Measurements from ENCODE around the gene THOC1.

Gene THOC1

GRCh38 chr18:273525-273924 is 5.7 kb upstream of the THOC1 start:
- no peak for DNase-seq

GRCh38 chr18:272650-273049 is 4.8 kb upstream of the THOC1 start:
- DNase-seq, result no peak

GRCh38 chr18:269480-270095 is 1.7 kb upstream of the THOC1 start:
- no peak for DNase-seq

- DNase-seq, result peak; percentile 10
Observed at GRCh38 chr18:267380-267687, 513 bp downstream of the THOC1 start.

GRCh38 chr18:261398-262073 is 6.3 kb downstream of the THOC1 start:
- no peak for DNase-seq

- DNase-seq, result no peak
Observed at GRCh38 chr18:260547-260946, 7.3 kb downstream of the THOC1 start.

GRCh38 chr18:255171-255570 is 12.7 kb downstream of the THOC1 start:
- DNase-seq, result no peak

GRCh38 chr18:253121-253520 is 14.7 kb downstream of the THOC1 start:
- no peak for DNase-seq

- DNase-seq, result no peak
Observed at GRCh38 chr18:251572-251971, 16.3 kb downstream of the THOC1 start.

GRCh38 chr18:250685-251084 is 17.2 kb downstream of the THOC1 start:
- DNase-seq, result no peak

GRCh38 chr18:248053-248452 is 19.8 kb downstream of the THOC1 start:
- no peak for DNase-seq

GRCh38 chr18:245282-245847 is 22.5 kb downstream of the THOC1 start:
- DNase-seq, result no peak

GRCh38 chr18:240175-240574 is 27.7 kb downstream of the THOC1 start:
- no peak for DNase-seq

GRCh38 chr18:231563-231962 is 36.3 kb downstream of the THOC1 start:
- DNase-seq, result no peak

- DNase-seq, result no peak
Observed at GRCh38 chr18:228586-228985, 39.3 kb downstream of the THOC1 start.

- DNase-seq, result no peak
Observed at GRCh38 chr18:227902-228301, 39.9 kb downstream of the THOC1 start.

GRCh38 chr18:227374-227773 is 40.5 kb downstream of the THOC1 start:
- no peak for DNase-seq

GRCh38 chr18:225745-226144 is 42.1 kb downstream of the THOC1 start:
- DNase-seq, result no peak

- DNase-seq, result no peak
Observed at GRCh38 chr18:220708-221107, 47.1 kb downstream of the THOC1 start.

GRCh38 chr18:217532-218336 is 50.1 kb downstream of the THOC1 start:
- no peak for DNase-seq

GRCh38 chr18:215448-216010 is 52.3 kb downstream of the THOC1 start:
- no peak for DNase-seq

GRCh38 chr18:213966-214365 is 53.9 kb downstream of the THOC1 start:
- DNase-seq, result no peak

- no peak for DNase-seq
Observed at GRCh38 chr18:213505-213904, 54.3 kb downstream of the THOC1 start.

GRCh38 chr18:212780-213179 is 55.1 kb downstream of the THOC1 start:
- DNase-seq, result no peak
